ENCODE data around the gene FAR2.

The FAR2 gene

GRCh38 chr12:29149691-29150281 lies 708 bp downstream of the FAR2 start:
- no peak overlapping the region for H3K9ac ChIP-seq (ENCODE audit: low read length)
- H3K27ac ChIP-seq (ENCODE audit: low read length) = no peak overlapping the region
- H4K20me1 ChIP-seq (ENCODE audit: insufficient read depth, low read length) = no peaks in the 10 kb centered on the region
- no peak overlapping the region for H3K4me3 ChIP-seq (ENCODE audit: low read length)
- no peaks in the 10 kb centered on the region; the same call in 1 of the 2 replicates for H3K27me3 ChIP-seq (ENCODE audit: low read depth, low read length)
- no peak overlapping the region for H2AFZ ChIP-seq (ENCODE audit: low read depth, low read length)
- H3K4me1 ChIP-seq (ENCODE audit: low read length) = peaks cover 28% of the 10 kb centered on the region
- no peaks in the 10 kb centered on the region for H3K79me2 ChIP-seq (ENCODE audit: low read length)
- H3K36me3 ChIP-seq (replicated peaks; ENCODE audit: low read depth, low read length) = no peaks in the 10 kb centered on the region
- TF ChIP-seq, protein P1, sequence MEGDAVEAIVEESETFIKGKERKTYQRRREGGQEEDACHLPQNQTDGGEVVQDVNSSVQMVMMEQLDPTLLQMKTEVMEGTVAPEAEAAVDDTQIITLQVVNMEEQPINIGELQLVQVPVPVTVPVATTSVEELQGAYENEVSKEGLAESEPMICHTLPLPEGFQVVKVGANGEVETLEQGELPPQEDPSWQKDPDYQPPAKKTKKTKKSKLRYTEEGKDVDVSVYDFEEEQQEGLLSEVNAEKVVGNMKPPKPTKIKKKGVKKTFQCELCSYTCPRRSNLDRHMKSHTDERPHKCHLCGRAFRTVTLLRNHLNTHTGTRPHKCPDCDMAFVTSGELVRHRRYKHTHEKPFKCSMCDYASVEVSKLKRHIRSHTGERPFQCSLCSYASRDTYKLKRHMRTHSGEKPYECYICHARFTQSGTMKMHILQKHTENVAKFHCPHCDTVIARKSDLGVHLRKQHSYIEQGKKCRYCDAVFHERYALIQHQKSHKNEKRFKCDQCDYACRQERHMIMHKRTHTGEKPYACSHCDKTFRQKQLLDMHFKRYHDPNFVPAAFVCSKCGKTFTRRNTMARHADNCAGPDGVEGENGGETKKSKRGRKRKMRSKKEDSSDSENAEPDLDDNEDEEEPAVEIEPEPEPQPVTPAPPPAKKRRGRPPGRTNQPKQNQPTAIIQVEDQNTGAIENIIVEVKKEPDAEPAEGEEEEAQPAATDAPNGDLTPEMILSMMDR (IDR thresholded peaks at IDR 0.05; ENCODE audit: low read depth, low read length) = no peak
- TF ChIP-seq EZH2phosphoT487 (IDR thresholded peaks at IDR 0.05; ENCODE audit: low read depth) = no peak
- H3K4me2 ChIP-seq (ENCODE audit: low read length) = no peak overlapping the region
- H3K9me3 ChIP-seq (ENCODE audit: insufficient read depth, low read length) = no peaks in the 10 kb centered on the region

GRCh38 chr12:29150462-29150861 lies 1.4 kb downstream of the FAR2 start:
- no peak overlapping the region for H3K4me3 ChIP-seq (ENCODE audit: low read length)

DNA sequence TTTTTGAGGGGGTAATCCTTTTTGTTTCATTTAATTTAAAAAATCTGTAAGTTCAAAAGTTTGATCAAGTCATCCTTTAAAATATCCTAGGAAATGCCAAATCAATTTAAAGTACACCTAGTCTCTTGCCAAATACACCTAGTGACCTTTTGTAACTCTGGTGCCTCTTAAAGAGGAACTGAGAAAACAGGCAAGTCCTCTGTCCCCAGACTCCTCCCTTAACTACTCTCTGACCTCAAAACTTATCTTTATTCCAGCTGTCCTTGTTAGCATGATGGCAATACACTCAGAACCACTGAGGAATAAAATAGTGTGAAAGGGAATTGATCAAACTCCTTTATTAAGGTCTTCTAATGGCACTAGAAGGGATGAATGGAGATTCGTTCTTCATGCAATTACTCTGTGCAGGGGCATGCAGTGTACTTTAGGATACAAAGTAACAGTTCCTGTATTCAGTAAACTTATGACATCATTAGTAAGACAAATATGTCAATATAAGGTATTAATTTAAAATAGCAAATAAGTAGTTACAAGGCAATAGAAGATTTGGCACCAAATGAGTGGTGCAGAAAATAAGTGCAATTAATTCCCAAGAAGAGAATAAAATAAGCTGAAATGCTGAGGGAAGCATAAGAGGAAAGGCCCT lies 3.3 kb downstream of the FAR2 start:
- Histone ChIP-seq H3K79me2 (ENCODE audit: low read length) (no peaks in the 10 kb centered on the region), H3K36me3 (replicated peaks; ENCODE audit: low read depth, low read length) (no peaks in the 10 kb centered on the region), H3K9me3 (ENCODE audit: insufficient read depth, low read length) (no peaks in the 10 kb centered on the region), H3K27me3 (ENCODE audit: low read depth, low read length) (no peaks in the 10 kb centered on the region; the same call in 1 of the 2 replicates), H2AFZ (ENCODE audit: low read depth, low read length) (no peak overlapping the region), H3K4me3 (ENCODE audit: low read length) (no peak overlapping the region), H3K27ac (ENCODE audit: low read length) (no peak overlapping the region), H3K9ac (ENCODE audit: low read length) (no peak overlapping the region), H3K4me1 (ENCODE audit: low read length) (peaks cover 40% of the 10 kb centered on the region), H4K20me1 (ENCODE audit: insufficient read depth, low read length) (no peaks in the 10 kb centered on the region), H3K4me2 (ENCODE audit: low read length) (no peak overlapping the region)
- TF ChIP-seq, protein P1 (IDR thresholded peaks at IDR 0.05; ENCODE audit: low read depth, low read length) = no peak
- no peak for TF ChIP-seq EZH2phosphoT487 (IDR thresholded peaks at IDR 0.05; ENCODE audit: low read depth)

More at GRCh38 chr12:29150462-29150861, 1.4 kb downstream of the FAR2 start:
- H3K79me2 ChIP-seq (ENCODE audit: low read length) = no peaks in the 10 kb centered on the region
- TF ChIP-seq EZH2phosphoT487 (IDR thresholded peaks at IDR 0.05; ENCODE audit: low read depth) = no peak
- TF ChIP-seq, protein P1 (IDR thresholded peaks at IDR 0.05; ENCODE audit: low read depth, low read length) = no peak
- peaks cover 35% of the 10 kb centered on the region for H3K4me1 ChIP-seq (ENCODE audit: low read length)
- no peak overlapping the region for H3K27ac ChIP-seq (ENCODE audit: low read length)
- no peaks in the 10 kb centered on the region for H3K9me3 ChIP-seq (ENCODE audit: insufficient read depth, low read length)
- H2AFZ ChIP-seq (ENCODE audit: low read depth, low read length) = no peak overlapping the region
- no peaks in the 10 kb centered on the region; the same call in 1 of the 2 replicates for H3K27me3 ChIP-seq (ENCODE audit: low read depth, low read length)
- no peaks in the 10 kb centered on the region for H3K36me3 ChIP-seq (replicated peaks; ENCODE audit: low read depth, low read length)
- no peaks in the 10 kb centered on the region for H4K20me1 ChIP-seq (ENCODE audit: insufficient read depth, low read length)
- no peak overlapping the region for H3K4me2 ChIP-seq (ENCODE audit: low read length)
- no peak overlapping the region for H3K9ac ChIP-seq (ENCODE audit: low read length)

GRCh38 chr12:29152981-29153630 lies 4.0 kb downstream of the FAR2 start:
- H2AFZ ChIP-seq (ENCODE audit: low read depth, low read length) = no peak overlapping the region
- TF ChIP-seq EZH2phosphoT487 (IDR thresholded peaks at IDR 0.05; ENCODE audit: low read depth) = no peak
- TF ChIP-seq, protein P1 (IDR thresholded peaks at IDR 0.05; ENCODE audit: low read depth, low read length) = peak; percentile 15; the same call in 1 of the 2 replicates
- no peak overlapping the region for H3K27ac ChIP-seq (ENCODE audit: low read length)
- no peak overlapping the region for H3K9ac ChIP-seq (ENCODE audit: low read length)
- H4K20me1 ChIP-seq (ENCODE audit: insufficient read depth, low read length) = no peaks in the 10 kb centered on the region
- H3K4me3 ChIP-seq (ENCODE audit: low read length) = no peak overlapping the region
- no peaks in the 10 kb centered on the region for H3K9me3 ChIP-seq (ENCODE audit: insufficient read depth, low read length)
- H3K36me3 ChIP-seq (replicated peaks; ENCODE audit: low read depth, low read length) = no peaks in the 10 kb centered on the region
- no peak overlapping the region for H3K4me2 ChIP-seq (ENCODE audit: low read length)
- no peaks in the 10 kb centered on the region; the same call in 1 of the 2 replicates for H3K27me3 ChIP-seq (ENCODE audit: low read depth, low read length)
- H3K4me1 ChIP-seq (ENCODE audit: low read length) = peaks cover 40% of the 10 kb centered on the region
- H3K79me2 ChIP-seq (ENCODE audit: low read length) = no peaks in the 10 kb centered on the region

Measured in OCI-LY3 (cell line).